Activated T-cell treated with anti-CD3 and anti-CD28 coated beads for 4 hours (primary cell): ENCODE data around the gene CREB1.

Experiments used
- DNase-seq: peaks from one replicate; pipeline ENCODE4 v3.0.0-alpha.2; 2020

Gene CREB1

GRCh38 chr2:207504513-207505170, 25.1 kb upstream of the CREB1 start:
- no peak for DNase-seq

GRCh38 chr2:207505171-207505570, 24.6 kb upstream of the CREB1 start:
- DNase-seq, result no peak

- no peak for DNase-seq
Observed at GRCh38 chr2:207505728-207506127, 24.0 kb upstream of the CREB1 start.

- no peak for DNase-seq
Observed at GRCh38 chr2:207506426-207506825, 23.3 kb upstream of the CREB1 start.

GRCh38 chr2:207510148-207510547, 19.6 kb upstream of the CREB1 start:
- DNase-seq, result no peak

GRCh38 chr2:207511851-207512250, 17.9 kb upstream of the CREB1 start:
- no peak for DNase-seq

GRCh38 chr2:207512356-207512755, 17.4 kb upstream of the CREB1 start:
- no peak for DNase-seq

- no peak for DNase-seq
Observed at GRCh38 chr2:207513551-207514257, 16.1 kb upstream of the CREB1 start.

GRCh38 chr2:207514451-207514850, 15.3 kb upstream of the CREB1 start:
- DNase-seq, result no peak

- DNase-seq, result no peak
Observed at GRCh38 chr2:207515671-207516070, 14.1 kb upstream of the CREB1 start.

GRCh38 chr2:207516206-207516605, 13.6 kb upstream of the CREB1 start:
- DNase-seq, result no peak

GRCh38 chr2:207523005-207523404, 6.8 kb upstream of the CREB1 start:
- DNase-seq, result no peak

GRCh38 chr2:207525296-207525695, 4.5 kb upstream of the CREB1 start:
- DNase-seq, result no peak

- peak; percentile 48 for DNase-seq
Observed at GRCh38 chr2:207528980-207529329, 807 bp upstream of the CREB1 start.

- DNase-seq, result peak; percentile 35
Observed at GRCh38 chr2:207530160-207531031, 634 bp downstream of the CREB1 start.

GRCh38 chr2:207531032-207531952, 1.5 kb downstream of the CREB1 start:
- no peak for DNase-seq

- DNase-seq, result no peak
Observed at GRCh38 chr2:207532676-207533075, 2.9 kb downstream of the CREB1 start.

- no peak for DNase-seq
Observed at GRCh38 chr2:207533461-207534008, 3.8 kb downstream of the CREB1 start.

- DNase-seq, result no peak
Observed at GRCh38 chr2:207534417-207534816, 4.7 kb downstream of the CREB1 start.

GRCh38 chr2:207539470-207539869, 9.7 kb downstream of the CREB1 start:
- DNase-seq, result no peak

- no peak for DNase-seq
Observed at GRCh38 chr2:207540431-207540830, 10.7 kb downstream of the CREB1 start.

- no peak for DNase-seq
Observed at GRCh38 chr2:207541933-207542332, 12.2 kb downstream of the CREB1 start.
